CD1c-positive myeloid dendritic cell (primary cell): ENCODE measurements around the gene ADSS1.
A peak's percentile ranks its signal among the peaks of the same experiment; 100 is the strongest.

Source experiments
- DNase-seq: peaks from one replicate; pipeline ENCODE4 v3.0.0-alpha.2; 2016; ENCODE audit errors: extremely low spot score

Gene ADSS1

DNA sequence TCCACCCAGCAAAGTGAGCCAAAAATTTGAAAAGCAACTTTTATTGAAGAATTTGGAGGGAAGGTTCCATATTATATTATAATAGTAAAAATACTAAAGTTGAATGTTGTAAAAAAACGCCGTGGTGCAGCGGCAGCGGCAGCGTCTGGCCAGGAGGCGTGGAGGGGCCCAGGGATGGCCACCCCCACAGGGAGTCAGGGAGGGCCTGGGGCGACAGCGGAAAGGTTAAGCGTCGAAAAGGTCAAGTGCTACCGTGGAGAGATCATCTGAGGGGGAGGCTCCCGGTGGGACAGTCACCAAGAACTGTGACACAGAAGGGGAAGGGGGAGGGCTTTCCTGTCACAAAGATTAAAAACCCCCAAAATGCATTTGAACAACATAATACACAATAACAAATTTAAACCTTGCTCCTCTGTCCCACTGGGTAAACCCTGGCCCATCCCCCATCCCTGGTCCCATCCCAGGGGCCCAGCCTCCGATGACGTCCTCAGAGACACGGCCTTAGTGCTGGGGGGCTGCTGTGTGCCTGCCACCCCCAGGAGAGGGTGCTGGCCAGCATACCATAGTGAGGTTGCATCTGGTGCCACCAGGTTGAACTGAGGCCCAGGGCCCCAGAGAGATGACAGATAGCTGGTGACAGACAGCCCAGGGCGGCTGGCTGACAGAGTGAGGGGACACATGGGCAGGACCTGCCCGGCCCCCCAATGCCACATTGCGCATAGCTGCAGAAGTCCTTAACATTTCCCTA, 45.5 kb downstream of the ADSS1 start:
- DNase-seq, result no peak

DNA sequence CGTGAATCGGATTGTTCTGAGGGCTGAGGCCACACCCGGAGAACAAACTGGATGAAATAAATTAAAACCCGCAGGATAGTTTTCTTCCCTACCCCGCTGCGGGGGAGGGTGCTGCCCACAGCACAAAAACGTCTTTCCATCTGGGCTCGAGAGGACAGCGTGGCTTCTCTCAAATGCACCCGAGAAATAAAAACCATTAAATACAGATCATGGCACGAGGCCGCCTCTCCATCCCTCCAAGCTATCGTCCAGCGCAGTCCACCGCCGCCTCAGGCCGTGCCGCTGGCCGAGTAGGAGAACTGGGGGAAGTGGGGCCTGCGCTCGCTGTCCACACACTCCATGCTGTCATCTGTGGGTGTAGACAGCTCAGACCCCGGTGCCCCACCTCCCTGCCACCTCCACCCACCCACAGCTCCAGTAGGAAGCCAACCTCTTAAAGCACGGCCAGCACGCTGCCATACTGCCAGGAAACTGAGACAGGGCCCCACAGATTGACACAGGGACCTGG, 46.1 kb downstream of the ADSS1 start:
- peak; percentile 27 for DNase-seq

DNA sequence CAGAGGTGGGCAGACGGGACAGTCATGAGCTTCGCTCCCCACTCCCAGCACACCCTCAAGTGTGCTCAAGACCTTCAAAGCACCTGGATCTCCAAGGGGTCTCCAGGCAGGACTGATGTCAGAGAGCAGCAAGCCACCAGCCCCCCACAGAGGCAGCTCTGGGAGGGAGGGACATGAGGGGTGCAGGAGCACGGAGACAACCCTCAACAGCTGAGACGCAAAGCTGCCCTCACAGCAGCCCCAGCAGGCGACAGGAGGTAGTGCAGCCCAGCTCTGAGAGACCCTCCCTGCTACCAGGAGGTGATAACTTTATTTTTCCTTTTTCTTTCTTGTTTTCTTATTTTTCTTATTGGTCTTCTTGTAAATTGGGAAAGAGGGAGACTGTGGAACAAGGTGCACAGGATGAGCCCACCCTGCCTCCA, 46.8 kb downstream of the ADSS1 start:
- no peak for DNase-seq

DNA sequence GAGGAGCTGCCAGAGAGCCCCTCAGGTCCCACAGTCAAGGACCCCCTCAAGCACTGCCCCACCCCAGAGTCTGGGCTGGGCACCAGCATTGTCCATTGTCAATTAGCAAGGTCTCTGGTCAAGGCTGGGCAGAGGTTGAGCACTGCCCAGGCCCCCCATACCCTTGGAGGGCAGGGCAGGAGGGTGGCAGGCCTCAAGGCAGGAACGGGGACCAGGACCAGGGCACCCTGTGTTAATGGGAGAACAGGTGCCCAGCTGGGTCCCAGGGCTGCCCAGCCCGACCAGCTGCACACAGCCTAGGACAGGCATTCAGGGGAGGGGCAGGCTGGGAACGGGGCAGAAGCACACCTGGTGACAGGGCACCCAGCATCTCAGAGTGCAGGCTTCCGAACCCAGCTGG, 47.3 kb downstream of the ADSS1 start:
- no peak for DNase-seq

DNA sequence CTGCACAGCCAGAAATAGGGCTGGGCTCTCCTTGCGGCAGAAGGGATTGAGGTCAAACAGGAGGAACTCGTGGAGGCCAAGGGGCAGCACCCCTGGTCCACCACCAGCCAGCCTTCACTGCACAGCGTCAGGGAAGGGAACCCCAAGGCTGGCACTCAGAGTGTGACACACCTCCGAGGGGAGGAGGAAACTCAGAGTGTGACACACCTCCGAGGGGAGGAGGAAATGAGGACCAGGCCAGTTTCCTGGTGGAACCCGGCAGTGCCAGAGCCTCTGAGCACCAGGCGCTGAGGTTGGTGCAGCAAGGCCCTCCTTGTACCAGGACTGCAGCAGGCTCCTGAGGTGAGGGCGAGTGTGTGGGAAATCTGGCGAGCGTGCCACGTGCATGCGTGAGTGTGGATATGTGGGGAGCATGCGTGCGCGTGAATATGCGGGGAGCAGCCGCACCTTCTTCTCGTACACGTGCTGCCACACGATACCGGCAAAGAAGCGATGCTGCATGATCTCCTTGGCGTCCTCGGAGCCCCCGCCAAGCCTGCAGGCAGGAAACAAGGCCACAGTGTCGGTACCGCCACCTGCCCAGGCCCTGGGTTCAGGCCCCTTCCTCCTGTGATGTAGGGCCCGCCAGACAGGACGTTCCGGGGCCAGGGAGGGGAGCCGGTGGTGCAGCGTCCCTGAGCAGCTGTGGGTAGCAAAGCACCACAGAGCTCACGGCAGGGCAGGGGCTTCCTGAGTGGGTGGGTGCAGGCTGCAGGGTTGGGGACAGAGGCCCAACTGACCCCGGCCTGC, 48.1 kb downstream of the ADSS1 start:
- DNase-seq, result no peak

DNA sequence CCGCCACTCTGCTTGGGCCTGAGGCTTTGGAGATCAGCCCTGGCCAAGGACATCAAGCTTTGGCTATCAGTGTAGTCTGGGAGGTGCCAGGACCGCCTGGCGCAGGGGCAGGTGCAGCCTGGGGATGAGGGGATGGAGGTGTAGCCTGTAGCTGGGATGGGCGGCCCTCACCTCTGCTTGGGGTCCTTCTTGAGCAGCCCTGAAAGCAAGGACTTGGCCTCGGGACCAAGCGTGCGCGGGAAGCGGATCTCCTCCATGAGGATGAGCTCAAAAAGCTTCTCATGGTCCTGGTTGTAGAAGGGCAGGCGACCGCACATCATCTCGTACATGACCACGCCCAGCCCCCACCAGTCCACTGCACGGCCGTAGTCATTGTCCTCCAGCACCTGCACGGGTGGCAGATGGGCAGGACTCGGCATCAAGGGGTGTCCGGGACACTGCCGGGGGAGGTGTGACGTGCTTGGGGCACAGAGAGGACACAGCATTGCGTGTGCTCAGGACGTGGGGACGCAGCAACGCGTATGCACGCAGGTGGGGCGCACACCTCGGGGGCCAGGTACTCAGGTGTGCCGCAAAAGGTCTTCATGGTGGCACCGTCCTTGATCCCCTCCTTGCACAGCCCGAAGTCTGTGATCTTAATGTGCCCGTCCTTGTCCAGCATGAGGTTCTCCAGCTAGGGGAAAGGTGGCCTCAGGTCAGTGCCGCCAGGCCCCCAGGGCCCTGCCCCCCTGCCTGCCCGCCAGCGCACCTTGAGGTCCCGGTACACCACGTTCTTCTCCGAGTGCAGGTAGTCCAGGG, 48.9 kb downstream of the ADSS1 start:
- DNase-seq, result no peak

DNA sequence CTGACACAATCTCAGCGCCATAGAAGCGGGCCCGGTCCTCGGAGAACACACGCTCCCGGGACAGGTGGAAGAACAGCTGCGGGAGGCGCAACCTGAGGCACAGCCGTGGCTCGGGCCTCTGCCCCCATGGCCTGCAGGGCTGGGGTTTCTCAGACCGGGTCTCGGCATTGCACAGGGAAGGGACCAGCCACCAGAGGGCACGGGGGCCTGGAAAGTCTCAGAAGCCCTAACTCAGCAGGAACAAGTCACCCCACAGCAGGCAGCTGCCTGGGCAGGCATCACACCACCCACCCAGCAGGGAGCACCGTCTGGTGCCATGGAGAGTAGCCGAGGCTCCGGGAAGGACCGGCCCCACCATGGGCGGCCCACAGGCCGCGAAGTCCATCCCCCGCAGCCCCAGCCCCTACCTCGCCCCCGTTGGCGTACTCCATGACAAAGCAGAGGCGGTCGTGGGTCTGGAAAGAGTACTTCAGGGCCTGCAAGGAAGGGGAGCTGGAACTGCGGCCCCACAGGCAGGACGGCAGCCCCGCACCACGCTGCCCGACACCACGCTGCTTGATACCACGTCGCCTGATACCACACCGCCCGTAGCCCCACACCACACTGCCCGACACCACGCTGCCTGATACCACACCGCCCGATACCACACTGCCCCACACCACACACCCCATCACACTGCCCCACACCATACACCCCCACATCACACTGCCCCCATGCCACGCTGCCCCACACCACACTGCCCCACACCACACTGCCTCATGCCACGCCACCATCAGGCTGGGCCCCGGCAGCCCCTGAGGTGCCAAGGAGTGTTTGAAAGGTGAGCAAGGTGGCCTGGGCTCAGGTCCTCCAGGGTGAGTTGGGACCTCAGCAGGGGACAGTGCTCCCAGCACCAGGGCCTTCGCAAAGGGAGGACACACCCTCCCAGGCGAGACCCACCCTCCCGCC, 49.8 kb downstream of the ADSS1 start:
- no peak for DNase-seq

DNA sequence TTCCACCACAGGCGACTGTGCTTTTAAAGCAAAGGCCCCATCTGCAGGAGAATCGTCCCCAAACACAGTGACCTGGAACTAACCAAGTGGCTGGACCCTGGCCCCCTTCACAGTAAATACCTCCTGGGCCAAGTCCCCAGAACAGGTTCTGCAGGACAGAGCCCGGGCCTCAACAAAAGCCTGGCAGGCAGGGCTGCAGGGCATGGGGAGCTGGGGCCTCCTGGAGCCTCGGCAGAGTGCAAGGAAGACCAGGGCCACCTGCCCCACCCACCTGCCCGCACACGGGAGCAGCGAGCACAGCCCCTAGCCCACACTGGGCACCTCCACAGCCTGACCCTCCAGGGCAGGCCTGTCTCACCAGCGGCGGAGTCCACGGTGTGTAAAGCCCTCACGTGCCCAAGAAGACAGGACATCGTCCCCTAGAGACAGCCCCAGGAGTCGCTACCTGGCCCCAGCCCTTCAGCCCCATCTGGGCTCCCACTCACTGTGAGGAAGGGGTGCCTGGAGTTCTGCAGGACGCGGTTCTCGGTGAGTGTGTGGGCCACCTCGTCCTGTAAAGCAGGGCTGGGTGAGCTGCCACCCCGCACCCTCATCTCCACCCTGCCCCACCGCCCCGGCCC, 50.5 kb downstream of the ADSS1 start:
- no peak for DNase-seq

DNA sequence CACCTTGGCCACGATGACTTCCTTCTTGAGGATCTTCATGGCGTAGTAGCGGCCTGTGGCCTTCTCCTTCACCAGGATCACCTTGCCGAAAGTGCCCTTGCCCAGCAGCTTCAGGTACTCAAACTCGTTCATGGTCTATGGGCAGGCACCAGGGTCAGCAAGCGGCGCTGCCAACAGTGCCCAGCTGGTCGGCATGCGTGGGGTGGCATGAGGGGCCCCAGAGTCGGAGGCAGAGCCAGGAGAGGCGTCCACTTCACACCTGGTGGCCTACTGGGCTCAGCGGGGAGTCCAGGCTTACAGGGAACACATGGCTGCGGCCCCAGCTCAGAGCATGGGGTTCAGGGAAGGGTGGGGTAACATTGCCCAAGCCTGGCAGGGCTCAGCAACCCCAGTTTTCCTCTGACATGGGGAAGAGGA, 51.1 kb downstream of the ADSS1 start:
- DNase-seq, result no peak

DNA sequence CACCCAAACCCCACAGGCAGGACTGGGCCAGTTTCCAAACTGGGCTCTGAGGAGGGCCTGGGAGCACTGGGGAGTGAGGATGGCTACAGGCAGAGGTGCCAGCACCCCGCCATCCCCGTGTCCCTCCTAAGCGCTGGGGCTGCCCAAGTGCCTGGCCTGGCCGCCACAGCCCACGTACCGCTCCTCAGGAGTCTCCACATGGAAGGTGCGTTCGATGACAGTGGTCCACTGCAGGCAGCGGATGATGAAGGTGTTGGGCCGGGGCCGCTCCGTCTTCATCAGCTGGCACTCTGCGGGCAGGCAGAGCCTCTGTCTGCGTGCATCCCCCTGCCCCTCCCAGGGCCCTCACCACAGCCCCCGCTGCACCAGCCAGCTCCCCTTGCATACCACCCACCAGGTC, 52.5 kb downstream of the ADSS1 start:
- DNase-seq, result no peak

DNA sequence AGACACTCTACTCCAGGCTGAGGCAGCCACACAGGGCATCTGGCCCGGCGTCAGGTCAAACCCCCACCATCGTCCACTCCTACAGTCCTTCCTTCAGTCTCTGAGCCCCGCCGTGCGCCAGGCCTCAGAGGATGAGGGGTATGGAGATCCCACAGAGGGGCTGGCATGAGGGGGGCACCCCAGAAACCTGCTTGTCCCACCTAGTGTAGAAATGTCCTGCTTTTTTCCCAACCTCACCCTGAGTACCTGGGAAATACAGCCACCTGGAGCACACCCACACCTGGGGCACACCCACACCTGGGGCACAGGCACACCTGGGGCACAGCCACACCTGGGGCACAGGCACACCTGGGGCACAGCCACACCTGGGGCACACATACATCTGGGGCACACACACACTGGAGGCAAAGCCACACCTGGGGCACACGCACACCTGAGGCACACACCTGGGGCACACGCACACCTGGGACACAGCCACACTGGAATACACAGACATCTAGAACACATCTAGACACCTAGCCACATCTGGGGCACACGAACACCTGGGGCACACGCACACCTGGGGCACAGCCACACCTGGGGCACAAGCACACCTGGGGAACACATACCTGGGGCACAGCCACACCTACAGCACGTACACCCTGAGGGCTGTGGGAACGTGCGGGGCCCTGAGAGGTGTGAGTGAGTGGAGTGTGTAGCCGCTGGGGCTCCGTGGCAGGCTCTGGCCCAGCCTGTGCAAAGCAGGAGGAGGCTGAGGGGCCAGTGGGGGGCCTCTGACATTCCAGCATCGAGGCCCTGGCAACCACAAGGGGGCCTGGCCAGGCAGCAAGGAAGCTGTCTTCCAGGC, 53.2 kb downstream of the ADSS1 start:
- DNase-seq, result no peak

DNA sequence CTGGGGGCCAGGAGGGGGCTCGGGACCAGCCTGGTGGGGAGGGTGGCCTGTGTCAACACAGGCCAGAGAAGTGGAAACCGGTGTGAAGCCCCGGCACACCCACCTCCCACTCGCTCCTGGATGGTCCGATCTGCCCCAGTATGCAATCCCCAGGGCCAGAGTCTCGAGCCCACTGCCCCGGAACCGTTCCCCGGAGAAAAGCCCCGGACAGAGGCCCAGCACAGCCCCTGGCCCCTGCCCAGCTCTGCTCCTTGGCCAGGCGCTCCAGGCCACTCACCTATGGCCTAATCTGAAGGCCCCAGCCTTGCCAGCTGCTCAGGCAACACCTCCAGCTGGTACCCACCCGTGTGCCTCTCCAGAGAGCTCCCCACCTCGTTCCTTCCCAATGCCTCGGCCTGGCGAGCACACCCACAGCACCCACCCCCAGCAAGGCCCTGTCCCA, 53.8 kb downstream of the ADSS1 start:
- DNase-seq, result no peak

DNA sequence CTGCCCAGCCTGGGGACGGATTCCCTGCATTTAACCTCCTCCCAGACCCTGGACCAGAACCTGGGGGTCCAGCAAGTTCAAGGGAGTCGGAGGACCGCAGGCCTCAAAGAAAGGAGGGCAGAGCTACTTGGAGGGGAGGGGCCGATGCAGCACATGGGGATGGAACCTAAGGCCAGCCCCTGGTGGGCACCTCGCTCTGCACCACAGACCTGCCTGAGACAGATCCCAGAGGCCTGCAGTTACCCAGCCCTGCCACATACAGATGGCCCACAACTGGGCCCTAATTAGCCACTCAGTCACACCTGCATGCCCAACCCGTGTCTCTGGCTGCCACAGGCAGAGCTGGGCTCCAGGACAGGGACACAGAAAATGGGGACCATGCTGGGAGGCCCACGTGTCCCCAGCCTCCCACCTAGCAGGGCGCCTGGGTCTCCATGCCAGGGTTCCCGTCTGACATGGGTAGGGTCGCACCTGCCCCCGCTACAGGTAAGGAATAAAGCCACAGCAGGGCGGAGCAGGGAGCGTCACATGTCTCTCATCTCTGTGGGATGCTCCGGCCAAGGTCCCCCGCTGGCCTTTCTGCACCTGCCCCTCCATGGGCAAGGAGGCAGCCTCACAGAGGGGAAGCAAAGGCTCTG, 54.8 kb downstream of the ADSS1 start:
- DNase-seq, result no peak

DNA sequence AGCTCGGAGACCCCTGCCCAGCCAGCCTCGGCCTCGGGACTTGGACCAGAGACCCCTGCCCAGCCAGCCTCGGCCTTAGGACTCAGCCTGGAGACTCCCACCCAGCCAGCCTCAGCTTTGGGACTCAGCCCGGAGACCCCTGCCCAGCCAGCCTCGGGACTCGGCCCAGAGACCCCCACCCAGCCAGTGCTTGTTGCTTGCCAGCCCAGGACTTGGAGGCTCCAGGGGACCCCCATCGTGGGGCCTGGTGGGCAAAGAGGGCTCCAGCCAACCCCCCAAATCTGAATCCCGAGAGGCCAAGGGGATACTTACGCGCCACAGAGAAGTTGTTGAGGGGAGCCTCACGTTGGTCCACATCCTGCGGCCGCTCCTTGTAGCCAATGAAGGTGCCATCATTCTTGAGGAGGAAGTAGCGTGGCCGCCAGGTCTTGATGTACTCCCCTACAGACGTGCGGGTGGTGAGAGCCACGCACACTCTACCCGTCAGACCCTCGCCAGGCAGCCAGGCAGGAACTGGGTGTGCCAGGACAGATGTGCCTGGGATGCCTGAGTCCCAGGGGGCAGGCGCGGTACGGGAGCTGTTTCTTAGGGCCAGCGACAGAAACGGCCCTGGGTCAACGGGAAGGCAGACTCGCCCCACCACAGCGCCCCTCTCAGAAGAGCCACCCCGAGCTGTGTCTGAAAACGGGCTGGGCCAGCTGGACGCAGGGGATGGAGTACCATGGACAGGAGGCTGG, 55.9 kb downstream of the ADSS1 start:
- no peak for DNase-seq

DNA sequence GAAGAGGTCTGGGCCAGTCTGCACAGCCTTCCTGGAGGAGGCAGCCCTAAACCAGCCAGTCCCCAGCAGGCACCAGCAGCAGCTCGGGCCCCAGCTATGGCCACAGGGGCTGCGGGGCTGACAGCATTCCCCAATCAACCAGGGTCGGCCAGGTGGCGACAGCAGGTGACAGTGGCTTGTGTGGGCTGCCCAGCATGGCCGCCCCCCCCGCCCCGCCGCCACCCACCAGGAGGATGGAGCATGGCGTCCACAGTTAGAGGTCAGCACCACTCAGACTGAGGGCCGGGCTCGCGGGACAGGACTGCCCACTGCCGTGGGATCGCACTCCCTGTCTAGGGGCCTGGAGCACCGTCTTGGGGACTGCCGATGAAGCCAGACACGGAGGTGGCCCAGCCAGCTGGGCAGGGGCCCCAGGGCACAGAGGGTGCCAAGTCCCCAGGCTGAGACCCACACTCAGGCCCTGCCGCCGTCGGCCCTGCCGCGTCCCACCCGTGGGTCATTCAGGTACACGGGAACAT, 56.5 kb downstream of the ADSS1 start:
- no peak for DNase-seq

DNA sequence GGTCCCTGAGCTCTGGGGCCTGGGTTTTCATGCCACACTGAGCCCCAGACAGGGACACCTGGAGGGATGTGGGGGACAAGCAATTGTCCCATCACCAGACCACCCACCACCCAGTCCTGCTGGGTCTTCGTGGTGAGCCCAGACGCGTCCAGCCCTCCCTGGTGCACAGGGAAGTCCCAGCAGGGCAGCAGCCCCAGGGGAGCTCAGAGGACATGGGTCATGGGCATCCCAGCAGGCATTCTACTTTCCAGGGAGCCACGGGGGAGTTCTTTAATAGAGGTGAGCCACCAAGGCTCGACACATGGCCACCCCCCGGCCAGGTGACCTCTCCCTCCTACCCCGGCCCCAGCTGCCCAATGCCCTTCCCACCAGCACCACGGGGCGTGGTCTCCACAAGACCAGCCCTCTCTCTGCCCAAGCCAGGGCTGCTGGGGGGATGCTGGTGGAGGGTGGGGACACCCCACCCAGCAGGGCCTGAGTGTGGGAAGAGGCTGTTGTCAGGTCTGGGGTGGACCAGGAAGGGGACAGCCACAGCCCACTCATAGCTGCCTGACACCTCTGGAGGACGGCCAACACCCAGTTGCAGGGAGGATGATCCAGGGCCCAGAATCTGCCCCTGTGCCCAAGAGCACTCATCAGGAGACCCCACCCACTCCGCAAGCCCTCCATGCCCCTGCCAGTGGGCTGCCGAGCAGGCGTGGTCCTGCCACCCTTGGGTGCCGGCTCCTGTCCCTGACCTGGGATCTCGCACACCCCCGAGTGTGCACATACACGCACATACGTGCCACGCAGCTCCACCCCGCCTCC, 57.4 kb downstream of the ADSS1 start:
- no peak for DNase-seq

DNA sequence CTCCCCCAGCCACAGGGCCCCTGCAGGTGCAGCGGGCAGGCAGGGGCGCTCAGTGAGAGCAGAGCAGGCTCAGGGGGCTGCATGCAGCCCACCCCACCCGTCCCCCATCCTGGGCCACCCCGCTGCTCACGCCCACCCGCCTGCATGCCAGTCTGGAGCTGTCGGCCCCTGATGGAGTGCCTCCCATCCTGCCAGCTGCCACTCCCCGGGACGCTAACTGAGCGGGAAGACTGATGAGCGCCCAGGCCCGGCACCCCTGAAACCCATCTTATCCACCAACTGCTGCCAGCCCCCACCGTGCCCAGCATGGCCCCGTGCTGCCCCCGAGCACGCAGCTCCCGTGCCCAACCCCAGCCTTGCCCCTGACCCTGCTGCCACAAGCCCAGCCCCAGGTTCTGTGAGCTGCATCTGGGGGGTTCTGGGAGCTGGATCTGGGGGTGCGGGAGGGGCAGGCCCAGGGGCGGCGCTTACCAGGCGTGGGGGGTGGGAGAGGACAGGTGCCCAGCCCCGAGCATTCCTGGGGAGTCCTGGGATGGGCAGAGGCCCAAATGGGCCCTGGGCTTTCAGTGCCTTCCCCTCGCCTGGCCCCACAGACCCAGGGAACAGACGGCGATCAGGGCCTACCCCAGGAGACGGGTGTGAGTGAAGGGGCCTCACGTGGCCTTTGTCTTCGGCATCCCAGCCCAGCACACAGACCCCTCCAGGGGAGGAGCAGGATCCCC, 58.2 kb downstream of the ADSS1 start:
- DNase-seq, result no peak
